Smooth muscle cell (in vitro differentiated cells): Measurements from ENCODE around the gene POLR3E. TPM values are rescaled to one million over a fixed set of nuclear protein-coding genes. Genes with fewer than 3 reads are reported as not detected.

Experiments used
- DNase-seq: peaks from one replicate; lab custom pipeline; 2025; ENCODE audit not compliant: unreplicated experiment; lab: John Stamatoyannopoulos, UW
- H2AFZ ChIP-seq: fragments of 200-600 bp; sonication (generic); 2 replicates; pipeline ENCODE4 v1.6.0; 2016; ENCODE audit warnings: antibody characterized with exemption, low read depth, mild to moderate bottlenecking
- H3F3A ChIP-seq: fragments of 200-600 bp; sonication (generic); 2 replicates; pipeline ENCODE4 v1.6.0; 2017; ENCODE audit warnings: antibody characterized with exemption, low read depth
- H3K27ac ChIP-seq: fragments of 200-600 bp; sonication (generic); 2 replicates; pipeline ENCODE4 v1.5.1; 2016; ENCODE audit warnings: low read depth, mild to moderate bottlenecking
- H3K27me3 ChIP-seq: fragments of 200-600 bp; sonication (generic); 2 replicates; pipeline ENCODE4 v1.6.1; 2016; ENCODE audit warnings: low read depth, mild to moderate bottlenecking
- H3K36me3 ChIP-seq: fragments of 200-600 bp; sonication (generic); 2 replicates; pipeline ENCODE4 v1.5.1; 2016; ENCODE audit warnings: low read depth
- H3K4me1 ChIP-seq: fragments of 200-600 bp; sonication (generic); 2 replicates; pipeline ENCODE4 v1.5.1; 2016; ENCODE audit warnings: low read depth
- H3K4me2 ChIP-seq: fragments of 200-600 bp; sonication (generic); 2 replicates; pipeline ENCODE4 v1.6.0; 2016; ENCODE audit warnings: mild to moderate bottlenecking
- H3K4me3 ChIP-seq: fragments of 200-600 bp; sonication (generic); 2 replicates; pipeline ENCODE4 v1.5.1; 2016; ENCODE audit warnings: mild to moderate bottlenecking
- H3K79me2 ChIP-seq: fragments of 200-600 bp; sonication (generic); 2 replicates; pipeline ENCODE4 v1.6.0; 2016; ENCODE audit warnings: low read depth, mild to moderate bottlenecking
- H3K9ac ChIP-seq: fragments of 200-600 bp; sonication (generic); 2 replicates; pipeline ENCODE4 v1.6.0; 2016; ENCODE audit warnings: low read depth
- H3K9me3 ChIP-seq: fragments of 200-600 bp; sonication (generic); replicated peaks from 2 replicates; pipeline ENCODE4 v1.5.1; 2016; ENCODE audit warnings: low read depth
- H4K20me1 ChIP-seq: fragments of 200-600 bp; sonication (generic); 2 replicates; pipeline ENCODE4 v1.6.0; 2016; ENCODE audit warnings: low read depth
- CTCF ChIP-seq: fragments of 200-600 bp; sonication (generic); IDR thresholded peaks from 2 replicates; pipeline ENCODE4 v1.5.1; 2017; ENCODE audit warnings: borderline replicate concordance, mild to moderate bottlenecking, antibody characterized with exemption; ENCODE audit not compliant: insufficient read depth, poor library complexity, severe bottlenecking
- WGBS: methylation state at CpG from one replicate; pipeline ENCODE4 v1.1.7; 2016; ENCODE audit warnings: low lambda C conversion rate; 5-methylcytosine and 5-hydroxymethylcytosine counted together
- polyA plus RNA-seq: library from polyadenylated mRNA; unstranded; fragments of >200 nt; fragmentation: Nextera tagmentation; extraction: Ambion mirVana; gene quantifications from 2 replicates; pipeline ENCODE4 v1.2.1, GENCODE V29; 2016
- total RNA-seq: library from RNA; depleted of rRNA; stranded (reverse); fragments of >200 nt; gene quantifications from 2 replicates; pipeline ENCODE4 v1.2.3, GENCODE V29; 2014

The POLR3E gene
- total and polyA plus RNA-seq, 2 experiments from 2014 or later = 13.9 to 31.2 TPM

GRCh38 chr16:22267764-22268163 is 29.4 kb upstream of the POLR3E start:
- no peak for DNase-seq
- no peaks in the 10 kb centered on the region for H3K79me2 ChIP-seq
- H3K27ac ChIP-seq = no peak overlapping the region
- 97% methylated on average over 8 of the region's 8 CpGs for WGBS
- H3K36me3 ChIP-seq = no peaks in the 10 kb centered on the region
- H3F3A ChIP-seq = no peaks in the 10 kb centered on the region
- no peaks in the 10 kb centered on the region for H3K9me3 ChIP-seq
- TF ChIP-seq CTCF = no peak
- no peak overlapping the region for H3K4me3 ChIP-seq
- no peaks in the 10 kb centered on the region for H3K4me1 ChIP-seq
- H3K27me3 ChIP-seq = no peaks in the 10 kb centered on the region
- H3K9ac ChIP-seq = no peak overlapping the region
- no peak overlapping the region for H2AFZ ChIP-seq
- no peak overlapping the region for H3K4me2 ChIP-seq
- no peaks in the 10 kb centered on the region for H4K20me1 ChIP-seq

- Histone ChIP-seq H3K4me1 (no peaks in the 10 kb centered on the region), H3K9me3 (no peaks in the 10 kb centered on the region), H3K9ac (no peak overlapping the region), H4K20me1 (no peaks in the 10 kb centered on the region), H3K27me3 (no peaks in the 10 kb centered on the region), H2AFZ (no peak overlapping the region), H3K27ac (no peak overlapping the region), H3F3A (no peaks in the 10 kb centered on the region), H3K79me2 (no peaks in the 10 kb centered on the region), H3K36me3 (peaks cover 5% of the 10 kb centered on the region), H3K4me2 (no peak overlapping the region), H3K4me3 (no peak overlapping the region)
- TF ChIP-seq CTCF = no peak
- DNase-seq = no peak
- 97% methylated on average over 3 of the region's 3 CpGs for WGBS
Measured at GRCh38 chr16:22270525-22270924, 26.7 kb upstream of the POLR3E start.

GRCh38 chr16:22272870-22273650 is 24.1 kb upstream of the POLR3E start:
- no peak for DNase-seq
- WGBS = 97% methylated on average over 8 of the region's 8 CpGs
- Histone ChIP-seq H3K4me2 (no peak overlapping the region), H3K36me3 (peaks cover 5% of the 10 kb centered on the region), H4K20me1 (no peaks in the 10 kb centered on the region), H2AFZ (no peak overlapping the region), H3F3A (no peaks in the 10 kb centered on the region), H3K27me3 (no peaks in the 10 kb centered on the region), H3K9ac (no peak overlapping the region), H3K79me2 (no peaks in the 10 kb centered on the region), H3K27ac (no peak overlapping the region), H3K4me1 (no peaks in the 10 kb centered on the region), H3K9me3 (no peaks in the 10 kb centered on the region), H3K4me3 (no peak overlapping the region)
- no peak for TF ChIP-seq CTCF

- no peaks in the 10 kb centered on the region for H3K4me1 ChIP-seq
- no peak for TF ChIP-seq CTCF
- H3F3A ChIP-seq = no peaks in the 10 kb centered on the region
- H3K9ac ChIP-seq = no peak overlapping the region
- WGBS = 100% methylated on average over 1 of the region's 1 CpG
- H2AFZ ChIP-seq = no peak overlapping the region
- H4K20me1 ChIP-seq = no peaks in the 10 kb centered on the region
- no peak overlapping the region for H3K4me2 ChIP-seq
- DNase-seq = no peak
- no peaks in the 10 kb centered on the region for H3K27me3 ChIP-seq
- no peaks in the 10 kb centered on the region for H3K79me2 ChIP-seq
- no peak overlapping the region for H3K4me3 ChIP-seq
- H3K36me3 ChIP-seq = peaks cover 5% of the 10 kb centered on the region
- H3K9me3 ChIP-seq = no peaks in the 10 kb centered on the region
- no peak overlapping the region for H3K27ac ChIP-seq
Measured at GRCh38 chr16:22274916-22275315, 22.3 kb upstream of the POLR3E start.
